Prostate gland (tissue), 2 donors: ENCODE measurements around the gene RSBN1L.

Experiments used
- CTCF ChIP-seq, 4 experiments: fragments of 200-600 bp in 2 of 4; fragments of 450-650 bp in 2 of 4; sonication (generic) in 2 of 4; IDR thresholded peaks; 1 replicate in 3 of 4; 2 replicates in 1 of 4; pipeline ENCODE4 v1.5.1; 2016 to 2019; ENCODE audit warnings: antibody characterized with exemption in 4 of 4, mild to moderate bottlenecking in 2 of 4, moderate library complexity in 2 of 4
- POLR2A ChIP-seq: fragments of 450-650 bp; IDR thresholded peaks from one replicate; pipeline ENCODE4 v1.6.1; 2016; ENCODE audit warnings: antibody characterized with exemption, mild to moderate bottlenecking
- POLR2AphosphoS5 ChIP-seq: sonication (generic); formaldehyde crosslinking; IDR thresholded peaks from one replicate; pipeline ENCODE4 v1.6.1; 2017; ENCODE audit warnings: antibody characterized with exemption

GRCh38 chr7:77655836-77656455, 40.3 kb upstream of the RSBN1L start:
- TF ChIP-seq CTCF (IDR thresholded peaks at IDR 0.05) (no peak), POLR2A (no peak), POLR2AphosphoS5 (no peak)
